Nucleus accumbens (tissue), 56 donors: ENCODE data around the gene OR2V2.
"Not testable (repeated sequence)": the region's sequence is repeated elsewhere in the genome, so short reads cannot be mapped to it uniquely, and the experiment has no call there.

Experiments used
- DNase-seq, 56 donors: peaks; one replicate each; lab custom pipeline; 2025; lab: John Stamatoyannopoulos, UW

The OR2V2 gene, protein sequence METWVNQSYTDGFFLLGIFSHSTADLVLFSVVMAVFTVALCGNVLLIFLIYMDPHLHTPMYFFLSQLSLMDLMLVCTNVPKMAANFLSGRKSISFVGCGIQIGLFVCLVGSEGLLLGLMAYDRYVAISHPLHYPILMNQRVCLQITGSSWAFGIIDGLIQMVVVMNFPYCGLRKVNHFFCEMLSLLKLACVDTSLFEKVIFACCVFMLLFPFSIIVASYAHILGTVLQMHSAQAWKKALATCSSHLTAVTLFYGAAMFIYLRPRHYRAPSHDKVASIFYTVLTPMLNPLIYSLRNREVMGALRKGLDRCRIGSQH

GRCh38 chr5:181146927-181147636 lies at the start of gene OR2V2:
OR2V2 (plus strand) TSS chr5:181147586; CDS start chr5:181154943, 7,357 bp downstream.
- DNase-seq, result not testable (repeated sequence)

DNA sequence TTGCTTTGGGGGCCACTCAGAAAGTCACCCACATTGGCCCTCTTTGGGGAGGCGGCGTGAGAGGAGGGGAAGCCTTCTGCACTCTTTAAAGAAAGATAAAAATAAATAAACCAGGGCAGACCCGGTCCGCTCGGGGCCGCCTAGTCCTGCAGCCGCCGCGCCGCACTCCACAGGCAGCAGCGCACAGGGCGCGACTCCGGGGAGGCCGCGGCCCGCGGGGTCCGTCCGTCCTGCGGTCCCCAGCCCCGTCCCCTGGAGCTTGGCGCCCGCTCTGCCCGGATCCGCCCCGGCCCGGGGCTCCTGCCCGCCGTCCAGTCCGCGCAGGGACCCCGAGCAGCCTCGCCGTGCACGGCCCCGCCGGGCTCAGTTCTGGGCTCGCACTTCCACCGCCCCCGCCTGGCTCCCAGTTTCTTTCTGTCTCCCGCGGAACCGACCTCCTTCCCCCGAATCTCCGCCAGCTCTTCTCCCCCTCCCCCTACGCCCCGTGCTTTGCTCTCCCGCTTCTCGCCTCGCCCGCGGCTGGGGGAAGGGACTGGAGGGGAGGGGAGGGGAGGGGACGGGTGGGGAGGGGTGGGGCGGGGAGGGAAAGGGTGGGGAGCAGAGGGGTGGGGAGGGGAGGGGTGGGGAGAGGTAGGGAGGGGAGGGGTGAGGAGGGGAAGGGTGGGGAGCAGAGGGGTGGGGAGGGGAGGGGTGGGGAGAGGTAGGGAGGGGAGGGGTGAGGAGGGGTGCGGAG lies 49.5 kb upstream of the OR2V2 start:
- not testable (repeated sequence) for DNase-seq

- no peak for DNase-seq
These were observed 48.4 kb upstream of the OR2V2 start for GRCh38 chr5:181098762-181099601.

- DNase-seq, result no peak
These were observed 47.7 kb upstream of the OR2V2 start for GRCh38 chr5:181099602-181100086.

DNA sequence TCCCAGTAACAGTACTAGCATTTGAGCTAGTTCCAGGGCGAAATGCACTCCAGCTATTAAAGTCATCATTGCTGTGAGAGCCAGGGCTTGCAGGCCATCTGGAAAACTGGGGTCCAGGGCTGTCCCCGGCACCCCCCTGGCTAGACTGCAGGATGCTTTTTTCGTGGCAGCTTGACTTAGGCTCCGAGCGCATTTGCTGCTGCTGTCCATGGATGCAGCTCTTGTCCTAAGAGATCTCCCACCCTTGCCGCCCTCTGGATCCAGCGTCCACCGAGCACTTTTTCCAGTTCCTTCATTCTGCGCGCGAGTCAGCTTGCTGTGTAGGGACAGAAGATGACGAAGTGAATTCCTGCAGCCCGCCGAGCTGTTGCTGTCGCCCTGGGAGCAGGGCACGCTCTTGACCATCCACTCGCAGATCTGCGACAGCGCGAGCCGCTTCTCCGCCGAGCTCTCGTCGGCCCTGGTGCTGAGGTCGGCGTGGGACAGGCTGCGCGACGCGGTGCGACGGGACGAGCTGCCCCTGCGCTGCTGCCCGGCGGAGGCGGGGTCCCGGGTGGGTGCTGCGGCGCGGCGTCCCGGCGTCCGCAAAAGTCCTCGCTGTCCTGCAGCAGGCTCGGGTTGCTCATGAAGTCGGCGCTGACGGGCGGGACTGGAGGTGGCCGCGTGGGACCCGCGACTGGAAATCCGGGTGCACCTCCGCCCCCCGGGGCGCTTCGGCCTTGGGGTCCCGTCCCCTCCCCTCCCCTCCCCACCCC lies 47.1 kb upstream of the OR2V2 start:
- no peak for DNase-seq

GRCh38 chr5:181101030-181101641 lies 46.2 kb upstream of the OR2V2 start:
- not testable (repeated sequence) for DNase-seq

GRCh38 chr5:181101930-181102674 lies 45.3 kb upstream of the OR2V2 start:
- DNase-seq, result not testable (repeated sequence)

- DNase-seq, result not testable (repeated sequence)
These were observed 43.2 kb upstream of the OR2V2 start for GRCh38 chr5:181104259-181104568.

- DNase-seq, result not testable (repeated sequence)
These were observed 42.6 kb upstream of the OR2V2 start for GRCh38 chr5:181104606-181105390.

DNA sequence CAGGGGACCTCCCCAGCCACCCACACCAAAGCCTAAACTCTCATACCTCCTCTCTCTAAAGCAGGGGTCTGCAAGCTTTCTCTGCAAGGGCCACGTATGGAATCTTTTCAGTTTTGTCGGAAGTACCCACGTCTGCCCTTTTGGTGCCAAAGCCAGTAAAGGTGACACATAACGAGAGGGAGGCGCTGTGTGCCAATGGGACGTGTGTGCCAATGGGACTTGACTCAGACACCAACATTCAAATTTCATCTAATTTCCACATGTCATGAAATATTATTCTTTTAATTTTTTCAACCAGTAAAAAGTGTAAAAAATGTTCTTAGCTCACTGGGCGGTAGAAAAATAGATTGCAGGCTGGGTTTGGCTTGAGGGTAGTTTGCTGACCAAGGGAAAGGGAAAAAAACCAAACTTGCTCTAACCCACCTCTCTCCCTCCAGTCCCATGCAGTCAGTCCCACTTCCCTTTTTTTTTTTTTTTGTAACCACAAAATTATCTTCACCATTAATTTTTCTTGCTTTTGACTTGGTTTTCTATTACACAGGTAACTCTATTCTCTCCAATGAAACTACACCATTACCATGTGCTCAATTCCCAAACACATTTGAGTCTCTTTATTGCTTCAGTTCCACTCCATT lies 41.9 kb upstream of the OR2V2 start:
- no peak for DNase-seq

GRCh38 chr5:181107699-181108098 lies 39.7 kb upstream of the OR2V2 start:
- DNase-seq, result no peak

DNA sequence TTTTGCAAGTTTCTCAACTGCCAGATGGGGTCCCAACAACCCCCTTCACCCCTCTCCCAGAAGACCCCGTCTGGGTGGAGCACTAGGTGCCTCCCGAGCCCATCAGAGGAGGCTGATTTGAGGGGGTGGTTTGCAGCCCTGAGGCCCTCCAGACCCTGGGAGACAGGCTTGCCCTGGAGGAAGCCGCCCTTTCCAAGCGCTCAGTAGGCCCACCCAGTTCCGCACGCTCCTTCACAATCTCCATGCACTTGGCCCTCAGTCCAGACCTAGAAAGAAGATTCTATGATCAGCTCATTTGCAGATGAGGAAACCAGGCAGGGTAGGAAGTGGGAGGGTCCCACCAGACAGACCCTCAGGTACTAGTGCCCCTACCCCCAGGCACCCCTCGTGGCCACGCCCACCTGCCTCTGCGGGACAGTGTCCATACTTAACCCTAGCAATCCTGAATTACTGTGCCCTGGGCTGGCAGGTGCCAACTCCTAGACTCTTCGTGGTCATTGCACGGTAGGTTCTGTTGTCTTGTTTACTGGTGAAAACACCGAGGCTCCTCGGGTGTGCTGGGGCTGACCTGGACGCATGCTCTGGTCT lies 38.7 kb upstream of the OR2V2 start:
- no peak for DNase-seq

DNA sequence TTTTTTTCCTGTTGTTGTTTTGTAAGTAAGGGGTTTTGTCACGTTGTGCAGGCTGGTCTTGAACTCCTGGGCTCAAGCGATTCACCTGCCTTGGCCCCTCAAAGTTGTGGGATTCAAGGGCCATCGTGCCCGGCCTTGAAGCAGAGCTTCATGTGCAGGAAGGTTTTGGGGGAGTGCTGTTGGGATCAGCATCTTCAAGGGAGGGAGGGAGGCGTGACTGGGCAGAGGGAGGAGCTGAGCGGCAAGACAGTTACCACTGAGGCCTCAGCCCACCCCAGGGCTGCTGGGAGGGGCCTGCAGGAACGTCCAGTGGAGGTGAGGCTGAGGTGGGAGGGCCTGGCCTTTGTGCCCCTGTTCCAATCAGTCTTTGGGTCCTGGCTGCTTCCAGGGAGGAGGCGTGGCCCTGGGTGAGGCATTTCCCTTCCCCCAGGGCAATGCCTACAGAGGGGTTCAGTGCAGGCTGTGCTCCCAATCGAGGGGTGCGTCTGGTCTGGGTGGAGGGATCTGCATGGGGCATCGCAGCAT lies 37.8 kb upstream of the OR2V2 start:
- no peak for DNase-seq

- no peak for DNase-seq
These were observed 36.4 kb upstream of the OR2V2 start for GRCh38 chr5:181111010-181111409.

DNA sequence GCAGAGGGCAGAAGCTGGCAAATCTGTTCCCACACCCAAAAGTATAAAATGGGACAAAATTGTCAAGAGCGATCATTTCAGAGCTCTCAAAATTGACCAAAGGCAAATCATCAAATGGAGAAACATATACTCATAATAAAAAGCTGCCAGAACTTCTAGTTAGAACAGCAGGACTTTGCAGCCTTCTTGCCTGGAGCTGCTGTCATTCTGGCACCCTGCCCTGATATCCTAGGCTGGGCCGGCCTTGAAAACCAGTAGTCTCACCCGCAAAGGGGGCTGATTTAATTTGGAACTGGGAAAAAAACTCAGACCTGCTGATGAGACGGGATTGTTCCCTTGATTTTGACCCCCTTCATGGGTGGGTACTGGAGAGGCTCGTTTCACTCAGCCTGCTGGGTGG lies 34.9 kb upstream of the OR2V2 start:
- DNase-seq, result no peak

DNA sequence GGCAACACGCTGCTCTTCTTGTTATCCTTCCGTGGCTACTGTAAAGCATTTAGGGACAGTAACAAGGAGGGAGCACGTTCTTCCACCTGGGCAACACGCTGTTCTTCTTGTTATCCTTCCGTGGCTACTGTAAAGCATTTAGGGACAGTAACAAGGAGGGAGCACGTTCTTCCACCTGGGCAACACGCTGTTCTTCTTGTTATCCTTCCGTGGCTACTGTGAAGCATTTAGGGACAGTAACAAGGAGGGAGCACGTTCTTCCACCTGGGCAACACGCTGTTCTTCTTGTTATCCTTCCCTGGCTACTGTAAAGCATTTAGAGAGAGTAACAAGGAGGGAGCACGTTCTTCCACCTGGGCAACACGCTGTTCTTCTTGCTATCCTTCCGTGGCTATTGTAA lies 33.8 kb upstream of the OR2V2 start:
- DNase-seq, result not testable (repeated sequence)
